K562 (cell line): ENCODE data around the gene SLC4A2. TPM values are rescaled to one million over a fixed set of nuclear protein-coding genes. Genes with fewer than 3 reads are reported as not detected.

Experiments
- ATF6 ChIP-seq: sonication (generic); formaldehyde crosslinking; IDR thresholded peaks from 2 replicates; pipeline ENCODE4 v1.4.0; 2020; ENCODE audit warnings: mild to moderate bottlenecking, missing genetic modification reagents
- CBX2 ChIP-seq: fragments of 200-600 bp; sonication (generic); IDR thresholded peaks from one replicate; pipeline ENCODE4 v1.6.1; 2012; ENCODE audit warnings: mild to moderate bottlenecking, low read length, inconsistent platforms; ENCODE audit not compliant: insufficient read depth, poor library complexity, severe bottlenecking
- DNMT1 ChIP-seq: fragments of 450-650 bp; IDR thresholded peaks from 2 replicates; pipeline ENCODE4 v1.6.1; 2016; ENCODE audit warnings: antibody characterized with exemption, mild to moderate bottlenecking
- EHMT2 ChIP-seq: fragments of 450-650 bp; IDR thresholded peaks from 2 replicates; pipeline ENCODE4 v1.6.1; 2018; ENCODE audit warnings: antibody characterized with exemption
- FIP1L1 ChIP-seq: fragments of 200-400 bp; formaldehyde crosslinking; IDR thresholded peaks from 2 replicates; pipeline ENCODE4 v1.6.1; 2018; ENCODE audit warnings: mild to moderate bottlenecking, low read depth, low read length; ENCODE audit not compliant: poor library complexity, severe bottlenecking
- FOXP4 ChIP-seq: sonication (generic); formaldehyde crosslinking; IDR thresholded peaks from 2 replicates; pipeline ENCODE4 v1.8.0; 2022; ENCODE audit warnings: mild to moderate bottlenecking, missing genetic modification reagents, borderline replicate concordance
- GABPB2 ChIP-seq: fragments of 250-450 bp; sonication (Bioruptor Pico); conservative IDR thresholded peaks from 2 replicates; pipeline ENCODE4 v1.5.1; 2021; ENCODE audit warnings: mild to moderate bottlenecking
- HNRNPUL1 ChIP-seq: fragments of 200-400 bp; formaldehyde crosslinking; IDR thresholded peaks from 2 replicates; pipeline ENCODE4 v1.6.1; 2017; ENCODE audit warnings: low read length
- KDM5B ChIP-seq: fragments of 200-600 bp; sonication (generic); IDR thresholded peaks from 2 replicates; pipeline ENCODE4 v1.6.1; 2012; ENCODE audit warnings: low read depth, mild to moderate bottlenecking, moderate library complexity, low read length, control low read depth, inconsistent platforms; ENCODE audit not compliant: insufficient replicate concordance
- NFIC ChIP-seq: fragments of 450-650 bp; IDR thresholded peaks from 2 replicates; pipeline ENCODE4 v1.6.1; 2017; ENCODE audit warnings: mild to moderate bottlenecking, inconsistent platforms
- NFYB ChIP-seq: IDR thresholded peaks from 2 replicates; pipeline ENCODE4 v1.6.1; 2011; ENCODE audit warnings: mild to moderate bottlenecking, moderate library complexity; ENCODE audit not compliant: insufficient read length; ENCODE audit errors: extremely low read depth
- NR1H2 ChIP-seq: sonication (generic); formaldehyde crosslinking; IDR thresholded peaks from 2 replicates; pipeline ENCODE4 v1.4.0; 2020; ENCODE audit warnings: mild to moderate bottlenecking, missing genetic modification reagents
- NR2C1 ChIP-seq, 2 experiments: fragments of 450-650 bp; IDR thresholded peaks; 2 replicates each; pipeline ENCODE4 v1.6.1; 2017; ENCODE audit warnings: mild to moderate bottlenecking in 2 of 2, antibody characterized with exemption in 1 of 2, inconsistent platforms in 1 of 2, missing compliant biosample characterization in 1 of 2, missing genetic modification characterization in 1 of 2
- PCBP1 ChIP-seq: fragments of 200-400 bp; formaldehyde crosslinking; IDR thresholded peaks from 2 replicates; pipeline ENCODE4 v1.6.1; 2018; ENCODE audit warnings: mild to moderate bottlenecking, low read depth, low read length; ENCODE audit not compliant: poor library complexity, severe bottlenecking
- RNF2 ChIP-seq: sonication (generic); IDR thresholded peaks from 2 replicates; pipeline ENCODE4 v1.6.1; 2016
- SMC3 ChIP-seq: conservative IDR thresholded peaks from 2 replicates; pipeline ENCODE4 v1.6.1; 2011; ENCODE audit warnings: low read depth, low read length, improper control_type of control experiment; ENCODE audit not compliant: insufficient read depth
- SNAPC5 ChIP-seq: fragments of 250-450 bp; sonication (Bioruptor Pico); IDR thresholded peaks from 2 replicates; pipeline ENCODE4 v1.8.0; 2021; ENCODE audit warnings: moderate library complexity, mild to moderate bottlenecking, inconsistent platforms
- TEAD2 ChIP-seq: fragments of 450-650 bp; IDR thresholded peaks from 2 replicates; pipeline ENCODE4 v1.6.1; 2016; ENCODE audit warnings: missing genetic modification characterization, control low read depth, missing compliant biosample characterization
- ZFP36 ChIP-seq: fragments of 150-350 bp; IDR thresholded peaks from 2 replicates; pipeline ENCODE4 v1.6.1; 2018; ENCODE audit warnings: low read length, low read depth; ENCODE audit not compliant: partially characterized antibody
- ZNF124 ChIP-seq: sonication (generic); formaldehyde crosslinking; IDR thresholded peaks from 2 replicates; pipeline ENCODE4 v1.8.1; 2022; ENCODE audit warnings: missing genetic modification reagents
- ZNF224 ChIP-seq: sonication (generic); formaldehyde crosslinking; IDR thresholded peaks from 2 replicates; pipeline ENCODE4 v1.8.0; 2022; ENCODE audit warnings: mild to moderate bottlenecking, missing genetic modification reagents
- ZNF507 ChIP-seq: conservative IDR thresholded peaks from 2 replicates; pipeline ENCODE4 v1.6.1; 2017; ENCODE audit warnings: missing genetic modification characterization, missing compliant biosample characterization
- ZNF668 ChIP-seq: fragments of 250-450 bp; sonication (Bioruptor Pico); IDR thresholded peaks from 2 replicates; pipeline ENCODE4 v1.8.0; 2022; ENCODE audit warnings: mild to moderate bottlenecking, inconsistent platforms
- ZNF764 ChIP-seq: fragments of 250-450 bp; sonication (Bioruptor Pico); IDR thresholded peaks from 2 replicates; pipeline ENCODE4 v1.4.0; 2020; ENCODE audit warnings: low read depth, mild to moderate bottlenecking, moderate library complexity
- polyA plus RNA-seq, 8 experiments: library from polyadenylated mRNA; depleted of rRNA in 4 of 8; stranded (reverse) in 5 of 8; unstranded in 3 of 8; fragments of >200 nt; fragmentation: Nextera tagmentation in 2 of 8; fragmentation: Illumina TruSeq in 1 of 8; extraction: Ambion mirVana in 2 of 8; extraction: Trizol in 1 of 8; gene quantifications; 2 replicates each; pipeline versions ENCODE4 v1.2.1 to v1.2.3, GENCODE V29; 2011 to 2014; ENCODE audit warnings: inconsistent platforms in 1 of 8, missing spikeins in 1 of 8
- total RNA-seq, 7 experiments: library from RNA; depleted of rRNA in 6 of 7; stranded (reverse); fragments of >200 nt in 6 of 7; fragmentation: Illumina TruSeq in 2 of 7; extraction: Trizol in 2 of 7; gene quantifications; 2 replicates each; pipeline versions ENCODE4 v1.2.1 to v1.2.3, GENCODE V29; 2011 to 2021; ENCODE audit warnings: low replicate concordance in 1 of 7
- TF ChIP-seq, protein P1 (sequence below): sonication (generic); formaldehyde crosslinking; IDR thresholded peaks from 2 replicates; pipeline ENCODE4 v1.8.0; 2023; ENCODE audit warnings: mild to moderate bottlenecking, missing genetic modification reagents

Gene SLC4A2
- total and polyA plus RNA-seq, 9 of the 15 experiments (the other 6 are each of a cell fraction or from before 2014, with no cell fraction given) = 11.4 to 375 (median 130) TPM

- TF ChIP-seq TEAD2 (tag) (no peak), GABPB2 (no peak), NFYB (no peak), SNAPC5 (no peak), EHMT2 (no peak), ZNF124 (0 out of 2 replicates have a peak, but pooled peaks have one; percentile 19), ZFP36 (no peak), KDM5B (peak; percentile 65), PCBP1 (peak; percentile 7), NR1H2 (CRISPR knock-in tag) (no peak), ZNF764 (no peak), ZNF224 (CRISPR knock-in tag) (0 out of 2 replicates have a peak, but pooled peaks have one; percentile 60), RNF2 (no peak), ATF6 (CRISPR knock-in tag) (no peak), HNRNPUL1 (no peak), CBX2 (no peak), ZNF668 (CRISPR knock-in tag) (no peak), FIP1L1 (peak; percentile 72), NFIC (peak; percentile 5; the same call in 1 of the 2 replicates), DNMT1 (no peak), SMC3 (no peak), NR2C1 (IDR thresholded peaks at IDR 0.05) (no peak), NR2C1 (tag; IDR thresholded peaks at IDR 0.05) (no peak), ZNF507 (tag) (no peak), FOXP4 (no peak)
- TF ChIP-seq, protein P1, sequence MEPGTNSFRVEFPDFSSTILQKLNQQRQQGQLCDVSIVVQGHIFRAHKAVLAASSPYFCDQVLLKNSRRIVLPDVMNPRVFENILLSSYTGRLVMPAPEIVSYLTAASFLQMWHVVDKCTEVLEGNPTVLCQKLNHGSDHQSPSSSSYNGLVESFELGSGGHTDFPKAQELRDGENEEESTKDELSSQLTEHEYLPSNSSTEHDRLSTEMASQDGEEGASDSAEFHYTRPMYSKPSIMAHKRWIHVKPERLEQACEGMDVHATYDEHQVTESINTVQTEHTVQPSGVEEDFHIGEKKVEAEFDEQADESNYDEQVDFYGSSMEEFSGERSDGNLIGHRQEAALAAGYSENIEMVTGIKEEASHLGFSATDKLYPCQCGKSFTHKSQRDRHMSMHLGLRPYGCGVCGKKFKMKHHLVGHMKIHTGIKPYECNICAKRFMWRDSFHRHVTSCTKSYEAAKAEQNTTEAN (CRISPR knock-in tag) = no peak
These were observed 27.4 kb downstream of the SLC4A2 start (continued) for GRCh38 chr7:151086802-151087244.
